HepG2 (cell line): ENCODE data around the gene MYH7B. TPM values are rescaled to one million over a fixed set of nuclear protein-coding genes. Genes with fewer than 3 reads are reported as not detected.

ENCODE experiments used
- ATAC-seq: fragments of 200-7000 bp; cut with Tn5 transposase; 3 replicates; pipeline ENCODE4 v1.9.1; 2020; ENCODE audit warnings: mild to moderate bottlenecking, moderate library complexity
- BruUV-seq: library from RNA; stranded (reverse); fragments of 400-500 nt; replicated peaks from 2 replicates; lab custom pipeline; 2021; lab: Mats Ljungman, UMichigan
- CTCF ChIA-PET: fragments of 300-600 bp; formaldehyde crosslinking; extraction: SDS; loops from one replicate; lab custom pipeline; 2021; ENCODE audit warnings: low total read pairs, inconsistent platforms, low intra/inter-chr PET ratio; lab: Yijun Ruan, JAX
- POLR2A ChIA-PET: fragments of 350-600 bp; sonication (Branson Sonifier 250); formaldehyde crosslinking; loops from one replicate; lab custom pipeline; 2020; ENCODE audit warnings: antibody characterized with exemption, inconsistent platforms; lab: Yijun Ruan, JAX
- DNase-seq: peaks from one replicate; pipeline ENCODE4 v3.0.0-alpha.2; 2015; ENCODE audit warnings: low spot score
- FAIRE-seq: peaks from 3 replicates; lab custom pipeline; 2011; peaks lifted over from hg19 to GRCh38; lab: Jason Lieb, UNC
- H2AFZ ChIP-seq: one replicate; pipeline ENCODE4 v1.6.1; 2011; ENCODE audit warnings: low read length, inconsistent platforms
- H3K27ac ChIP-seq: fragments of 300-600 bp; 3 replicates; pipeline ENCODE4 v1.8.0; 2011; ENCODE audit warnings: mixed run types, mild to moderate bottlenecking, mixed read lengths, low read length, inconsistent platforms; ENCODE audit not compliant: insufficient read depth; ENCODE audit errors: extremely low read length
- H3K27me3 ChIP-seq, 2 experiments: fragments of 200-600 bp in 1 of 2; 2 replicates in 1 of 2; 3 replicates in 1 of 2; pipeline versions ENCODE4 v1.6.0 to v1.8.0; 2011; ENCODE audit warnings: low read length in 2 of 2, mild to moderate bottlenecking in 2 of 2, moderate library complexity in 2 of 2, inconsistent platforms in 1 of 2; ENCODE audit not compliant: insufficient read depth in 2 of 2, control insufficient read depth in 1 of 2
- H3K36me3 ChIP-seq, 2 experiments: fragments of 200-600 bp in 1 of 2; replicated peaks in 1 of 2; 2 replicates in 1 of 2; 3 replicates in 1 of 2; pipeline versions ENCODE4 v1.5.1 to v1.8.0; 2011; ENCODE audit warnings: low read length in 2 of 2, inconsistent platforms in 1 of 2; ENCODE audit not compliant: insufficient read depth in 2 of 2, control insufficient read depth in 1 of 2
- H3K4me1 ChIP-seq: 2 replicates; pipeline ENCODE4 v1.5.1; 2012; ENCODE audit warnings: low read length, inconsistent platforms; ENCODE audit not compliant: insufficient read depth
- H3K4me2 ChIP-seq: 2 replicates; pipeline ENCODE4 v1.6.0; 2011; ENCODE audit warnings: low read depth, low read length, inconsistent platforms
- H3K4me3 ChIP-seq, 3 experiments: fragments of 200-600 bp in 1 of 3; sonication (generic), shearing (Covaris generic) in 1 of 3; replicated peaks in 1 of 3; 2 replicates each; pipeline ENCODE4 v1.5.1; 2011 to 2016; ENCODE audit warnings: low read length in 3 of 3, inconsistent platforms in 2 of 3, low read depth in 2 of 3, mild to moderate bottlenecking in 2 of 3, control low read depth in 1 of 3, mixed read lengths in 1 of 3; ENCODE audit not compliant: insufficient read depth in 1 of 3
- H3K79me2 ChIP-seq: one replicate; pipeline ENCODE4 v1.6.1; 2011; ENCODE audit warnings: low read length, inconsistent platforms; ENCODE audit not compliant: insufficient read depth
- H3K9ac ChIP-seq: 2 replicates; pipeline ENCODE4 v1.6.0; 2011; ENCODE audit warnings: mild to moderate bottlenecking, low read depth, low read length, inconsistent platforms; ENCODE audit not compliant: insufficient read depth
- H3K9me3 ChIP-seq: 2 replicates; pipeline ENCODE4 v1.5.1; 2012; ENCODE audit warnings: mild to moderate bottlenecking, low read length
- H4K20me1 ChIP-seq: 2 replicates; pipeline ENCODE4 v1.6.0; 2011; ENCODE audit warnings: inconsistent platforms, mild to moderate bottlenecking, low read length, moderate library complexity; ENCODE audit not compliant: insufficient read depth
- AGO2 ChIP-seq: fragments of 200-400 bp; formaldehyde crosslinking; optimal IDR thresholded peaks from 2 replicates; pipeline ENCODE3; 2017; ENCODE audit warnings: mild to moderate bottlenecking, low read depth, low read length, moderate library complexity
- CTCF ChIP-seq: sonication (generic); formaldehyde crosslinking; IDR thresholded peaks from 2 replicates; pipeline ENCODE4 v1.5.0; 2020; ENCODE audit warnings: mild to moderate bottlenecking, missing genetic modification reagents, moderate library complexity
- IRX3 ChIP-seq: sonication (generic); formaldehyde crosslinking; IDR thresholded peaks from 2 replicates; pipeline ENCODE4 v1.8.1; 2023; ENCODE audit warnings: mild to moderate bottlenecking, low read depth, missing genetic modification reagents, borderline replicate concordance
- RXRA ChIP-seq: sonication (generic); formaldehyde crosslinking; IDR thresholded peaks from 2 replicates; pipeline ENCODE4 v1.5.1; 2020; ENCODE audit warnings: missing genetic modification reagents
- SYNCRIP ChIP-seq: fragments of 200-400 bp; formaldehyde crosslinking; IDR thresholded peaks from 2 replicates; pipeline ENCODE4 v1.6.1; 2018; ENCODE audit warnings: mild to moderate bottlenecking, low read depth, low read length; ENCODE audit not compliant: insufficient read depth
- TBP ChIP-seq: sonication (generic); formaldehyde crosslinking; IDR thresholded peaks from 2 replicates; pipeline ENCODE4 v1.5.0; 2020; ENCODE audit warnings: missing genetic modification reagents
- TMF1 ChIP-seq: sonication (generic); formaldehyde crosslinking; IDR thresholded peaks from 2 replicates; pipeline ENCODE4 v1.8.1; 2022; ENCODE audit warnings: low read depth, missing genetic modification reagents
- TRAFD1 ChIP-seq: sonication (generic); formaldehyde crosslinking; IDR thresholded peaks from 2 replicates; pipeline ENCODE4 v1.5.1; 2020; ENCODE audit warnings: missing genetic modification reagents, mild to moderate bottlenecking, borderline replicate concordance
- ZNF143 ChIP-seq: sonication (generic); formaldehyde crosslinking; IDR thresholded peaks from 2 replicates; pipeline ENCODE4 v1.4.0; 2020; ENCODE audit warnings: missing genetic modification reagents
- ZNF234 ChIP-seq: sonication (generic); formaldehyde crosslinking; conservative IDR thresholded peaks from 2 replicates; pipeline ENCODE4 v1.5.1; 2020; ENCODE audit warnings: mild to moderate bottlenecking, missing genetic modification reagents
- ZNF34 ChIP-seq: sonication (generic); formaldehyde crosslinking; IDR thresholded peaks from 2 replicates; pipeline ENCODE4 v1.4.0; 2020; ENCODE audit warnings: mild to moderate bottlenecking, missing genetic modification reagents, borderline replicate concordance
- ZNF615 ChIP-seq: sonication (generic); formaldehyde crosslinking; IDR thresholded peaks from 2 replicates; pipeline ENCODE4 v1.5.0; 2020; ENCODE audit warnings: mild to moderate bottlenecking, missing genetic modification reagents, borderline replicate concordance
- ZNF749 ChIP-seq: sonication (generic); formaldehyde crosslinking; IDR thresholded peaks from 2 replicates; pipeline ENCODE4 v1.8.0; 2022; ENCODE audit warnings: mild to moderate bottlenecking, missing genetic modification reagents, moderate library complexity, borderline replicate concordance
- ZNF891 ChIP-seq: sonication (generic); formaldehyde crosslinking; IDR thresholded peaks from 2 replicates; pipeline ENCODE4 v1.5.0; 2020; ENCODE audit warnings: mild to moderate bottlenecking, missing genetic modification reagents
- WGBS: methylation state at CpG from one replicate; pipeline ENCODE4 v1.1.6; 2017; ENCODE audit warnings: low lambda C conversion rate; 5-methylcytosine and 5-hydroxymethylcytosine counted together
- in situ Hi-C: cut with HindIII; loops from 2 replicates; pipeline ENCODE4 v1.10.0; 2017; ENCODE audit warnings: low pct_unique_long_range_greater_than_20kb; ENCODE audit not compliant: extremely low pct_ligation_motif_present
- intact Hi-C: fragments of 100-400 bp; cut with micrococcal nuclease; formaldehyde crosslinking; loops from one replicate; pipeline ENCODE4 v1.10.0; 2022; ENCODE audit not compliant: unreplicated experiment
- polyA plus RNA-seq, 8 experiments: library from polyadenylated mRNA; depleted of rRNA in 3 of 8; stranded (reverse) in 7 of 8; unstranded in 1 of 8; fragments of >200 nt; fragmentation: Illumina TruSeq in 4 of 8; extraction: Trizol in 4 of 8; gene quantifications; 2 replicates each; pipeline versions ENCODE4 v1.2.1 to v1.2.3, GENCODE V29; 2011 to 2016; ENCODE audit warnings: low read depth in 4 of 8, missing spikeins in 1 of 8, mixed read lengths in 1 of 8; ENCODE audit not compliant: insufficient read depth in 1 of 8
- total RNA-seq, 5 experiments: library from RNA; depleted of rRNA; stranded (reverse); fragments of >200 nt; fragmentation: Illumina TruSeq; extraction: Trizol; gene quantifications; 2 replicates each; pipeline ENCODE4 v1.2.3, GENCODE V29; 2016; ENCODE audit warnings: low read depth in 1 of 5
- TF ChIP-seq, protein P1 (sequence below): sonication (generic); formaldehyde crosslinking; IDR thresholded peaks from 2 replicates; pipeline ENCODE4 v1.5.1; 2020; ENCODE audit warnings: mild to moderate bottlenecking, missing genetic modification reagents, borderline replicate concordance

The MYH7B gene
- total and polyA plus RNA-seq, 2 of the 13 experiments (the other 11 are each of a cell fraction or from before 2014, with no cell fraction given), result 0.05 to 0.20 TPM

- H3K9me3 ChIP-seq, result no peaks in the 10 kb centered on the region
- no peaks in the 10 kb centered on the region; the same call in 1 of the 2 replicates for H4K20me1 ChIP-seq
- no TSS peak for BruUV-seq
- H3K9ac ChIP-seq, result no peak overlapping the region
- H3K4me2 ChIP-seq, result no peak overlapping the region
- ATAC-seq, result no peak
- TF ChIP-seq ZNF749, result no peak
- TF ChIP-seq TBP (CRISPR knock-in tag), result no peak
- TF ChIP-seq ZNF891, result no peak
- TF ChIP-seq IRX3 (CRISPR knock-in tag), result no peak
- no peak for TF ChIP-seq ZNF34 (CRISPR knock-in tag)
- no peak for TF ChIP-seq CTCF (CRISPR knock-in tag)
- peak; percentile 91 for TF ChIP-seq AGO2
- H3K4me1 ChIP-seq, result peaks cover 17% of the 10 kb centered on the region
- POLR2A ChIA-PET, result no interaction called here
- no peak overlapping the region for H3K4me3 ChIP-seq
- peaks cover 28 to 42% of the 10 kb centered on the region in 2 experiments for H3K36me3 ChIP-seq
- WGBS, result 98% methylated on average over 39 of the region's 39 CpGs
- CTCF ChIA-PET, result no interaction called here
- no peaks in the 10 kb centered on the region for H3K79me2 ChIP-seq
- no peak for DNase-seq
- no peak overlapping the region for H3K27ac ChIP-seq
- FAIRE-seq, result no peak
- H2AFZ ChIP-seq, result no peak overlapping the region
- in situ Hi-C loops, result no loop called here
- no peaks in the 10 kb centered on the region for H3K27me3 ChIP-seq
- intact Hi-C loops, result no loop called here
Measured at GRCh38 chr20:34997131-34997561, 41.5 kb downstream of the MYH7B start.

- no peak for ATAC-seq
- Histone ChIP-seq H3K4me1 (peaks cover 22% of the 10 kb centered on the region), H3K79me2 (no peaks in the 10 kb centered on the region), H3K27me3 (no peaks in the 10 kb centered on the region), H2AFZ (no peak overlapping the region), H3K4me3 (no peak overlapping the region), H3K9ac (no peak overlapping the region), H3K9me3 (no peaks in the 10 kb centered on the region), H3K36me3 (peaks cover 34 to 48% of the 10 kb centered on the region in 2 experiments), H4K20me1 (no peaks in the 10 kb centered on the region; the same call in 1 of the 2 replicates), H3K27ac (no peak overlapping the region), H3K4me2 (no peak overlapping the region)
- no peak for FAIRE-seq
- DNase-seq, result no peak
- WGBS, result 85% methylated on average over 2 of the region's 2 CpGs
- BruUV-seq, result no TSS peak
- in situ Hi-C loops, result no loop called here
- CTCF ChIA-PET, result no interaction called here
- intact Hi-C loops, result no loop called here
- POLR2A ChIA-PET, result interaction anchor here (0.9 to 2.1 kb wide), 2 partner anchors 42 to 124 kb away, joined by 3 to 9 read pairs; partner anchors contain the start of genes GSS and MYH7B
- TF ChIP-seq SYNCRIP (no peak), TRAFD1 (CRISPR knock-in tag) (no peak), RXRA (CRISPR knock-in tag) (no peak), ZNF615 (CRISPR knock-in tag) (no peak), ZNF143 (CRISPR knock-in tag) (0 out of 2 replicates have a peak, but pooled peaks have one; percentile 15), ZNF234 (CRISPR knock-in tag) (no peak), TMF1 (no peak)
- TF ChIP-seq, protein P1, sequence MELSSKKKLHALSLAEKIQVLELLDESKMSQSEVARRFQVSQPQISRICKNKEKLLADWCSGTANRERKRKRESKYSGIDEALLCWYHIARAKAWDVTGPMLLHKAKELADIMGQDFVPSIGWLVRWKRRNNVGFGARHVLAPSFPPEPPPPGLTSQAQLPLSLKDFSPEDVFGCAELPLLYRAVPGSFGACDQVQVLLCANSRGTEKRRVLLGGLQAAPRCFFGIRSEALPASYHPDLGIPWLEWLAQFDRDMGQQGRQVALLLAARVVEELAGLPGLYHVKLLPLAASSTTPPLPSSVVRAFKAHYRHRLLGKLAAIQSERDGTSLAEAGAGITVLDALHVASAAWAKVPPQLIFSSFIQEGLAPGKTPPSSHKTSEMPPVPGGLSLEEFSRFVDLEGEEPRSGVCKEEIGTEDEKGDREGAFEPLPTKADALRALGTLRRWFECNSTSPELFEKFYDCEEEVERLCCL (CRISPR knock-in tag), result no peak
Measured at GRCh38 chr20:34997774-34998173, 42.1 kb downstream of the MYH7B start.
